GM19240 (cell line): ENCODE measurements around the gene CCDC169.
"Not testable (repeated sequence)": the region's sequence is repeated elsewhere in the genome, so short reads cannot be mapped to it uniquely, and the experiment has no call there.

Experiments
- DNase-seq: peaks from one replicate; pipeline ENCODE4 v3.0.0; 2011; ENCODE audit warnings: low spot score; ENCODE audit not compliant: insufficient read length

CCDC169 gene

DNA sequence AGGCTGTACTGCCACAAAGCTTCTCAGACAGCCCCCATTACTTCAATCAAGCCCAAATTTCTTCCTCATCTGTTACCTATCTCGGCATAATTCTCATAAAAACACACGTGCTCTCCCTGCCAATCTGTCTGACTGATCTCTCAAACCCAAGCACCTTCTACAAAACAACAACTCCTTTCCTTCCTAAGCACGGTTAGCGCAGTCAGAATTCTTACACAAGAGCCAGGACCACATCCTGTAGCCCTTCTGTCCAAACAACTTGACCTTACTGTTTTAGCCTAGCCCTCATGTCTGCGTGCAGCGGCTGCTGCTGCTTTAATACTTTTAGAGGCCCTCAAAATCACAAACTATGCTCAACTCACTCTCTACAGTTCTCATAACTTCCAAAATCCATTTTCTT is 22.2 kb upstream of the CCDC169 start:
- not testable (repeated sequence) for DNase-seq

DNA sequence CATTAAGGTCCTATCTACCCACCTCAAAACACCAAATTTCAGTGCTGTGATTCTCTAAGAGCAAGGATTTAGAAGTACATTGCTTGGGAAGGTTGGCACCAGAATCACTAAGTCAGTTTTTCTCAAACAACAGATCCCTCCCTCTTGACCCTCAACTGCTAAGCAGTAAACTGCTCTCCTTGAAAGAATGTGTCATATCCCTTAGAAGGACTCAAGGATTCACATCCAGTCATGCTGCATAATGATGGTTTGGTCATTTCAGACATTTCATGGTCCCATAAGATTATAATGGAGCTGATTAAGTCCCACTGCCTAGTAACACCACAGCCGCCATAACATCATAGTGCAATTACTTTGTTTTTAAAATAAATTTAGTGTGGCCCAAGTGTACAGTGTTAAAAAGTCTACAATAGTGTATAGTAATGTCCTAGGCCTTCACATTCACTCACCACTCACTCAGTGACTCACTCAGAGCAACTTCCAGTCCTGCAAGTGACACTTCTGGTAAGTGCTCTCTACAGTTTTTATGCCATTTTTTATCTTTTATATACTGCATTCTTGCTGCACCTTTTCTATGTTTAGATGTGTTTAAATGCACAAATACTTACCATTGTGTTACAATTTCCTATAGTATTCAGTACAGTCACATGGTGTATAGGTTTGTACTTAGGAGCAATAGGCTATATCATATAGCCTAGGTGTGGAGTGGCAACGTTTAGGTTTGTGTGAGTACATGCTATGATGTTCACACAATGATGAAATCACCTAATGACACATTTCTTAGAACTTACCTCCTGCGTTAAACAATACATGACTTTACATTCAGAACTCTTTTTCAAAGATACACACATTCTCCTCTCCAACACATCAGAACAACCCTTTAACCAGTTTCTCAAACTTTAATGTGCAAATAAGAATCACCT is 15.7 kb upstream of the CCDC169 start:
- no peak for DNase-seq

DNA sequence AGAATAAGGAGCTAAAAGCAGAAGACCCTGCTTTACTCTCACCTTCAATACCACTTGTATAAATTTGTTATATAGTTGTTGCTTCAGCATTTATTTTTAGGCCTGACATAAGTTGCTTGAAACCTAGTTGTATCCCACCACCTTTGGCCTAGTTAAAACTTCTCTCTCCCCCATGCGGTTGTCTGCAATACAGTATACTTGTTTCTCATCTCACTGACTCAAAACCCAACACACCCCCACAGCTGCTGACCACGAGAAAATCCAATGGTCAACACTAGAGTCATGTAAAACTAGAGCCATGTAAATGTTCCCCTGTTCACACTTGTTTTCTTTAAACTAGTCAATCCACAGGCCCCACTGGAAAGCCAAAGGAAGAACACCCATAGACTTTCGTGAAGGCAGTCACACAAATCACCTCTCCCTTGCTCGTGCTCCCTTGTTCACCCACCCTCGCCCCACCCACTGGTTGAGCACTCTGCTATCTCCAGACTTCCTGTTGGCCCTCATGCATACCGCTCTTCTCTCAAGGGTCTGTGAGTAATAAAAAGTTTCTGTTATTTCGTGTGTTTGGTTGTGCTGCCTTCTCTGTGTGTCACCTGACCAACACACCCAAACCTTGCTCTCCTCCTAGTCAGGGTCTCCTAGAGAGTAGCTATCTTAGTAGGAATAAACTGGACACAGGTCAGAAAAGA is 12.9 kb upstream of the CCDC169 start:
- DNase-seq, result no peak

DNA sequence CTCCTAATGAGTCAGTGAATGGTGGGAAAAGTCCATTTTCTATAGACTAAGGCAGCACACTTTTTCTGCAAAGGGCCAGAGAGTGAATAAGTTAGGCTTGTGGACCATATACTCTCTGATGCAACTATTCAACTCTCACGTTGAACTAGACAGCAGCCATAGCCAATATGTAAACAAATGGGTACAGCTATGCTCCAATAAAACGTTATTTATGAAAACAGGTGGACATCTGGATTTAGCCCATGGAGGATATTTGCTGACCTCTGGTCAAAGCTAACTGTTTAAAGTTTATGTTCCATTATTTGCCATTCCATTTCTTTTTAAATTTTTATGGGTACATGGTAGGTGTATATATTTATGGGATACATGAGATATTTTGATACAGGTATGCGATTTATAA is 4.7 kb upstream of the CCDC169 start:
- DNase-seq, result no peak

DNA sequence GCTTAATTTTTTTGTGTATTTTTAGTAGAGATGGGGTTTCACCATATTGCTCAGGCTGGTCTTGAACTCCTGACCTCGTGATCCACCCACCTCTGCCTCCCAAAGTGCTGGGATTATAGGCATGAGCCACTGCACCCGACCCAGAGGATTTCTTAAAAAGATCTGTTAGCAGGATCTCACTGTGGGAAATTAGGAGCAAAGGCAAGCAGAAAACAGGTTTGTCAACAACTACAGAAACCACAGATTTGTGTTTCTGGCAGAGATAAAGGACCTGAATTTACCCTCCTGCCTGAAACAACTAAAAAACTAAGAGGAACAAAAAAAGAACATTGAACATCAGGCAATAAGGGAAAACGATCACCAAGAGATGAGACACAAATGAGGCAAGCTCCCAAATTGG is 1.9 kb upstream of the CCDC169 start:
- DNase-seq, result not testable (repeated sequence)

DNA sequence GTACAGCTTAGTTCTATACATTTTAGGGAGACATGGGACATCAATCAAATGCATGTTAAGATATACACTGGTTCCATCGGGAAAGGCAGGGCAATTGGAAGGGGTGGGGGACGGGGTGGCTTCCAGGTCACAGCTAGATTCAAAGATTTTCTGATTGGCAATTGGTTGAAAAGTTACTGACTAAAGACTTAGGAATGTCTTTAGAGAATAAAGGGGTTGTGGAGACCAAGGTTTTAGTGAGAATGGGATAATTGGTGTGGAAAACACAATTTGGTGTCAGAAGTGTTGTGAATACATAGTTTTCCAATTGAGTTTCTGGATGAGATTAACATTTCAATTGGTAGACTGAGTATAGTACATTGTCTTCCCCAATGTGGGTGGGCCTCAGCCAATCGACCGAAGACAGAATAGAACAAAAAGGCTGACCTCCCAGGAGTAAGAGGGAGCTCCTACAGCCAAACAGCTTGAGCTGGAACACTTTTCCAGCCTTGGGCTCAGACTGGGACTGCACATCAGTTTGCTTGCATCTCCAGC is 988 bp upstream of the CCDC169 start:
- DNase-seq, result no peak

DNA sequence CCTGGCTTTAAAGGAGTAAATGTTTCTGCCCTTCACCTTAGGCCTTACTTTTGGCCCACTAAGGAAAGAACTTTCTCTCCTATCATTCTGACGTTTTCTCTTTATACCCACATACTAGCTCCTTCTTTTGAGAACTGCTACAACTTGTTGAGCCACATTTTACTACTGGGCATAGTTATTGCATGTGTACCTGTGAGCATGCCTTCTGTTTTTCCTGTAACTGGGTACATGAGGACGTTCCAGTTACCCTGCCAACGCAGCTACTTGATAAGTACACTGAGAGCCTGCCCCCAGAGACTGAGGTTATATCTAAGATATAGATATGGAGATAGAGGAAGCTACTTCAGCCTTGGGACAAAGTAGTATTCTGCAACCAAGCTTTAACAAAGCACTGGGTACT is 3.5 kb downstream of the CCDC169 start:
- no peak for DNase-seq

DNA sequence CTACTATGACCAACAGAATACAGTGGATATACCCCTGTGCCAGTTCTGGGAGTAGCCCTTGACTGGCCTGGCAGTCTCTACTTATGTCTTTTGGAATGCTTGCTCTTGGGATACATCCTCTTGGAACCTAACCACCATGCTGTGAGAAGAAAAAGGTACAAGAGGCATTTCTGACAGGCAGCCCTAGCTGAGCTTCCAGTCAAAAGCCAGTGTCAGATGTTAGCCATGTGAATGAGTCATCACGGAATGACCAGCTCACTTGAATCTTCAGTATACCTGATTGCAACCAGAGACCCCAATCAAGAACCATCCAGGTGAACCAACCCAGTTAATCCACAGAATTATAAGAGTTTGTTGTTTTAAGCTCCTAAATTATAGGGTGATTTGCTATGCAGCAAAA is 4.1 kb downstream of the CCDC169 start:
- no peak for DNase-seq

DNA sequence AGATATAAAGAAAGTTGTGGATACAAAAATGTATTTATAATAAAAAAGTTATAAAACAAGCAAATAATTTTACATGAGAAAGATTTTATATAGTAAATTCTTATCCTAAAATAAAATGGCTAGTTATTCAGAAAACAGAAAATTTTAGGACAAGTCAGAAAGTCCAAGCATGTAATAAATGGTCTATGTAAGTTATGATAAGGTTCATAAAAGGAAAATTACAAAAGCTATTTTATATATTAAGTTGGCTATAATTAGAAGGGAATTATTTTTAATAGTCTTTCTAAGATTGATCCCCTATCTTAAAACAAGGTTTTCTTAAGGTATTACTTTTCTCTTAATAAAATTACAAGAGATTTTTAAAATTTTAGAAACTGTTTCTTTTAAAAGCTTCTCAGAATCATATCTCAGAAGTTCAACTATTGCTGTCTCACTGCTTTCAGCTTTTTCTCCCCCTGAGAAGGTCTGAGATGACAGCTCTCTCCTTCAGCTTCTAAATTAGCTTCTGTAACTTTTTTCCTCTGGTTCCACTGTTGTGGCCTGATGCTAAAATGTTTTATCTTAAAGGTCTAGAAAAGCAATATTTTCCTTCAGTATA is 8.7 kb downstream of the CCDC169 start:
- no peak for DNase-seq

DNA sequence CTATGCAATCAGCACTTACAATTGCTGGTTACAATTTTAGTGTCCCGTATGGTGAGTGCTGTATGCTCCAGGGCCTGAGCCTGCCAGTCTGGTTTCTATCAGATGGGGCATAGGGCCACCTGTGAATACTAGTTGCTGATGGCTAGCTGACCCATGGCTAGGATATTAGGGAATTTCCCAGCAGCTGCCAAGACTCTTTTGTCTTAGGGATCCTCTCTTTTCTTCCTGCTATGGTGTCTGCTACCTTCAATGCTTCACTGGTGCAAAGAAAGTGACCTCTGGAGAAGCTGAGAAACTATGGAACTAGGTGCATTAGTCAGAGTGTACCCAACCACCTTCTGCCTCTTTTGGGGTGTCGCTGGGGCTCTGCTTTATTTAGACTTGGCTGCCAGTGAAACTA is 11.6 kb downstream of the CCDC169 start:
- no peak for DNase-seq

DNA sequence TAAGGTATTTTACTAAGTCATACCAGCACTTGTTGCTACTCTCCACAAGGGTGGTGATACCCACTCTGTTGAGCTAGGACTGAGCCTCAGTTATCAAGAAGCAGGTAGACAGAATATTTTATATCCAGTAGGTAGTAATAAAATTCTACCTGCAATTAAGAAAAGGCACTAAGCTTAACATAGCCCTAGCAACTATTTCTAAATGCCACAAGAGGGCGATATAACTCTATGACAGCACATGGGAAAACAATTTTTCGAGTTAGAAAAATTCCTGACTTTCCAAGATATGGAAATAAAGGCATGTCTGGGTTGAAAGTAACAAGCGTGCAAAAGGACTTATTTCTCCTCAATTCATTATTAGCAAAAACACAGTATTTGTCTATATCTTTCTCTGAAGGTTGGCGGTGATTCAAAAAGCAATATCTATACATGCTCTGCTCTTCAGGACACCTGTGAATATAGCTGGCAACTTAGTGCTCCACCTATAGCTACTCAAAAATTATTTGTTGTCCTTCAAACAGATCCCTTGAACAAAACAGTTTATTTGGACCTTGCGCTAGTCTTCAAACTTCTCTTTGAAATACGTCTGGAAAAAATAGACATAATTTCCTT is 14.7 kb downstream of the CCDC169 start:
- DNase-seq, result no peak

DNA sequence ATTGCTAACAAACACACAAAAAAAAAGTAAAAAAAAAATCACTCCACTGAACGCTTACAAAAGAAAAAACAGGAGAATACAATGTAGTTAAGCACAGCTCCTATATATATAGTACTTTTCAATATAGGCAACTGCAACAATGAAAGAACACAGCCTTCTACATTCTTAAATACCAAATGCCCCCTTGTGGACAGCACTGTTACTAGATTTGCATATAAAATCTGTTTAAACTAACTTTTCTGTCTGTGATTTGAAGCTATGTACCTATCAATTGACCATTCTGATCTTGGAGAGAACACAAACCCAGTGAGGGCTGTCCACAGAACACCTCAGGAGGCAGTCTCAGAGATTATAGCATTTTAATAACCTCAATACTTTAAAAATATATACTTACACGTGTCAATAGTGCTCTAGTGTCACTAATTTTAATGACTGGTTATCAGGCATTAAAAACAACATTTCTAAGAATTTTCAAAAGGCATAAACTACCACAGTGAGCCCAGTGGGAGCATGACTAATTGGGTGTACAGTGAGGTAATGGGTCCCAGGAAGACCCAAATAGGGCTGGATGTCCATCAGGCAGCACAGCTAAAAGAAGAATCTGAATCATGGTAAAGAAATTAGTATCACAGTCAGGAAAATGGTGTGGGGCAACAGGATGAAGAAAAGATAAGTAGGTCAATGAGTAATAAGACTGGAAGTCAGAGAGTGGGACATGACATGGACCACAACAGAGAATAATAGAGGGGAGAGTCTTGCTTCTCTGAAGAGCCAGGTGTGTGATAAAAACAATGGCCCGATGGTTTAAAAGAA is 22.2 kb downstream of the CCDC169 start:
- DNase-seq, result no peak

DNA sequence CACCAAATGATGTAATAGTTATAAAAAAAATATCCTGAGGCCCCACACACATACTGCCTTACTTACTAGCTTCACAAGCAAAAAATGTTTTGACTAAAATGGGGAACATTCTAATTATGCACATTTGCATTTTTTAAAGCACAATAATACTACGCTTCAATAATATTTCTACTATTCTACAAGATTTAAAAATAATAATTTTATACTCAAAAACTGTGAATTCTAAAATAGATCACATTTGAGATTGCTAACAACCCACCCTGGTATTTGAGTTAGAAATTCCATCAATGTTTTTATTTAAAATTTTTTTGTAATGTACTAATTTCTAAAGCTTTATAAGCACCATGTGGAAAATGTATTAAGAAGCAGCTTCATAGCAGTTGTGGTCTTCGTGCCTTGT is 24.2 kb downstream of the CCDC169 start:
- no peak for DNase-seq

DNA sequence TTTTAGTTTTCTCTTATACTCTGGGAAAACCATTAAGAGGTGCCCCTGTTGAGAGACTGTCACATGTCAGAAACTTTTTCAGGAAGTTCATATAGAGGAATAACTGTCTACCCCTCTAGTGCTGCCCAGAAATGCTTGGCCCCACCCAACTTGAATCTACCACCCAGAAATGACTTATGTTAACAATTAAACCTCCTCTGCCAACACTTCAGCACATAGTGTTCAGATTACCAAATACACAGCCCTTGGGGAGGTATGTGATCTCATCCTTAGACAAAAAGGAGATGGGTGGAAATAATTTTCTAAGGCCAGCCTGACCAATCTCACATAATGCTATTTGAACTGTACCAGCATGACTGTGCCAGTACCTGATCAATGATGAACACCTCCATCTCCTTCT is 35.6 kb downstream of the CCDC169 start:
- DNase-seq, result no peak

DNA sequence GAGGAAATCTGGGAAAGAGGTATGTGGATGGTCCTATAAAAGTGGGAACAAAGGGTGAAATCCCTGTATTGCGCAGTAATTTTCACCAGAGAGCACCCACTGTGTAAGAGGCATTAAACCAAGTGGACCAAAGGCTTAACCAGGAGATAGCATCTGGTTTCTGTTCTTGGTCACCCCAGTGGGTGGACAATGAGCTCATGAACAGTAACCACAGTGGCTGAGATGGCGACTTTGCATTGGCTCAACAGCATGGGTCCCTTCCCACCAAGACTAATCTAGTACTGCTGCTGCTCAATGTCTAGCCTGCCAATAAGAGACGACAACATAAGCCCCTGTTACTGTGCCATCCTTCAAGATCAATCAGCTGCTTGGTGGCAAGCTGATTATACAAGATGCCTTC is 36.6 kb downstream of the CCDC169 start:
- DNase-seq, result no peak

DNA sequence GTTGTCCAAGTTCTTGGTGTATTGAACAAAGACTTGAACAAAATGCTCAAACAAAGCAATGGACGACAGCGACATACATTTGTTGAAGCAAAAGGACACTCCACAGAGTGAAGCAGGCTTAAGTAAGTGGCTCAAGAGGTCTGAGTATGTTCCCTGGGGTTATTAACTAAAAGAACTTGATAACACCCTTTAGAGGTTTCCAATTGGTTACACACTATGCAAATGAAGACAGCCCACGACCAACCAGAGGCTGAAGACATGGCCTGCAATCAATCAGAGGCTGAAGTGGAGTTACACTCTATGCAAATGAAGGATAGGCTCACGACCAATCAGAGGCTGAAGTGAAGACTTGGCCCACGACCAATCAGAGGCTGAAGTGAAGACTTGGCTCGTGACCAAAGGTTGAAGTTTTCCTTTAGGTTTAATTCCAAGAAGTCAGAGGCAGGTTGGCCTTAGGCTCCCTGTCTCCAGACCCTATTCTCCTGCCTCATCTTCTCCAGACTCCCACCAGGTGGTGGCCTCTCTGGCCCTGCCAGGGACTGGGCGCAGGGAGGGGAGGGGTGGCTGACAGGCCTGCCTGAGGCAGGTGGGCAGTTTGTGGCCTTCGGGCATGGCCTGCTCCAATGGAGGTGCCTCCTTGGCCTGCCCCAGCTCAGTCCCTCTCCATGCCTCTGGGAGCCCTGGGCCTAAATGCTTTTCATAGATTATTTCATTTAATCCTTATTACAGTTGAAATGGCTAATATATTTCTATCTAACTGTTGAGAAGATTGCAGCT is 38.1 kb downstream of the CCDC169 start:
- no peak for DNase-seq

DNA sequence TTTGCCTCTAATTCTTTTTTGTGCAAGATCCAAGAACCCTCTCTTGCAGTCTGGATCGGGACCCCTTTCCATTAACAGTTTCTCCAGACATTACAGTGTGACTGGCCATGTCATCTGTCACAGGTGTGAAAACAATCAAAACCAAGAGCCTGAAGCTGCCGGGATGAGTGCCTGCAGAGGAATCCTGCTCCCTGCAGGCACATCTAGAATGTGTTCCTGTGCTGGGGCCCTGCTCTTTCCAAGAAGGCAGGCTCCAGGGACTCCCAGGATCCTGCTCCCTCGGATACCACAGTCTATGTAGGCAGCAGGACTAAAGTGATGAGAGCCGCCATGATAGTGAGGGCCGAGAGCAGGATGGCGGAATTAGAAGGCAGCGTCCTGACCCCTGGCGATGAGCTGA is 38.8 kb downstream of the CCDC169 start:
- no peak for DNase-seq

DNA sequence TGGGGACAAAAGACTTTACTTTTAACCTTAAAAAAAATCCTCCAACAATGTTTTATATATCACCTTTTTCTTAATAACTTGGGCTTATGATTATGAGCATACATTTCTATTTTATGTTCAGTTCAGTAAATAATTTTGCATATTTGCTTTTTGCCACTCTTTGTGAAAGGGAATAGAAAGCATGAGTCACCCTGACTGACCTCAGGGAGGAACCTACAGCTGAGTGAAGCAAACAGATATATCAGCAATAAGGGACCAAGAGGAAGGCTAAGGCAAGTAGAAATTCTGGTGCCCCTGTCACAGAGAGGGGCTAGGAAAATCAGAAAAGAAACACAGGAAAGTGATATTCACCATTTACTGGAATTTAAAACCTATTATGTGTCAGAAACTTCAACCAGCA is 46.1 kb downstream of the CCDC169 start:
- no peak for DNase-seq

DNA sequence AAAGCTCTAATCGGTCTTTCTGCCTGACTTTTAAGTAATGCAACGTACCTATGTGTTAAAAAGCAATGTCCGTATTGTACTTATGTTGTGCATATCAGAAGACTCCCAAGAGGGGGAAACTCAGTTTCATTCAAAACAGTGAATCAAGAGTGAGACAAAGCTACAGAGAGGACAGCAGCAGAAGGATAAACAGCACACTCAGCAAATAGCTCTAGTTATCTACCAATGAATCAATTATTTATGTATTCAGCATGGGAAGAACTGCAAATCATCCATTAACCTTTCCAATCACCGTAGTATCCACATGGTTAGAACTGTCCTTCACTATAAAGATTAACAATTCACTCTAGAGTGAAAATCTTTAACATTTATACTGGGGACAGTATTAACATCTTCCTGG is 46.6 kb downstream of the CCDC169 start:
- DNase-seq, result no peak

DNA sequence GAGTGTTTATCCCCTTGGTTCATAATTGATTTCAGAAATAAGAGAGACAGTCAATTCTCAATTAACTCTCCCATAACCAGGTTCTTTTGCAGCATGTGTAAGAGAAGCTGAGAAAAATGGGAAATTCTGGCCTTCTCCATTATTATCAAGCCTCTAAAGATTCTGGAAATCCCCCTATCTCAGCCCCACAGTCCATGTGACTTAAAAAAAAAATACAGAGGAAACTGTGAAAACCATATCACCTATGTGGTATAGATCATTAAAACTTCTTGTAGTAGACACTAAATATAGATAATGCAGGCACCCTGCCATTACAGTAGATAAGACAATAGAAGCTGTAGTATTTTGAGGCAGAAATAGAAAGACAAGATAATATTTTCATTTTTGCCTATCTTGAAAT is 48.9 kb downstream of the CCDC169 start:
- no peak for DNase-seq
